Left lung (tissue), 10 donors: Measurements from ENCODE around the gene GLCCI1. TPM values are rescaled to one million over a fixed set of nuclear protein-coding genes. Genes with fewer than 3 reads are reported as not detected.
"Not testable (repeated sequence)": the region's sequence is repeated elsewhere in the genome, so short reads cannot be mapped to it uniquely, and the experiment has no call there.

Experiments
- ATAC-seq: fragments of 200-7000 bp; cut with Tn5 transposase; one replicate; pipeline ENCODE4 v1.9.1; 2020; ENCODE audit warnings: moderate library complexity
- DNase-seq, 4 donors: peaks; one replicate each; pipeline ENCODE4 v3.0.0-alpha.2; 2013 to 2020
- H3K27ac ChIP-seq, 2 donors: fragments of 200-600 bp; sonication (generic) in 1 of 2; one replicate each; pipeline versions ENCODE4 v1.5.0 to v1.8.0; 2020 to 2021
- H3K27me3 ChIP-seq, 2 donors: fragments of 200-600 bp; sonication (generic) in 1 of 2; one replicate each; pipeline versions ENCODE4 v1.5.0 to v1.8.0; 2020 to 2021
- H3K36me3 ChIP-seq, 2 donors: fragments of 200-600 bp; sonication (generic) in 1 of 2; one replicate each; pipeline versions ENCODE4 v1.5.0 to v1.8.0; 2020 to 2021
- H3K4me1 ChIP-seq, 2 donors: fragments of 200-600 bp; one replicate each; pipeline ENCODE4 v1.8.0; 2021
- H3K4me3 ChIP-seq, 2 donors: fragments of 200-600 bp; sonication (generic) in 1 of 2; one replicate each; pipeline versions ENCODE4 v1.5.0 to v1.8.0; 2020 to 2021; ENCODE audit warnings: mild to moderate bottlenecking in 1 of 2
- H3K9me3 ChIP-seq, 2 donors: fragments of 200-600 bp; sonication (generic) in 1 of 2; one replicate each; pipeline versions ENCODE4 v1.5.0 to v1.8.0; 2020 to 2021
- intact Hi-C, 2 donors: fragments of 100-400 bp; cut with DNase I; formaldehyde crosslinking; loops; one replicate each; pipeline versions ENCODE4 v1.11.2 to v1.14.2; 2022
- polyA plus RNA-seq, 6 donors: library from polyadenylated mRNA; unstranded; fragments of 120-200 nt; gene quantifications; one replicate each; pipeline ENCODE4 v1.2.1, GENCODE V29; 2013; ENCODE audit not compliant: insufficient read length in 6 of 6
- total RNA-seq, 2 donors: library from RNA; stranded (reverse); fragmentation: NEBNext Ultra II Directional; extraction: Animal tissue kit (Norgen Biotek cat#: 25700); gene quantifications; one replicate each; pipeline ENCODE4 v1.2.1, GENCODE V29; 2021
- TF ChIP-seq, protein P1 (sequence below), 2 donors: fragments of 200-600 bp; sonication (generic) in 1 of 2; IDR thresholded peaks; one replicate each; pipeline versions ENCODE4 v1.5.0 to v1.8.0; 2021; ENCODE audit warnings: antibody characterized with exemption in 2 of 2
- donor health status: DM: no; HTN: yes; CAD: no.
- donor health status: DM: no; HTN: no; CAD: no.

GLCCI1 gene
- total and polyA plus RNA-seq, 8 donors, result 25.4 to 45.2 (median 37.1) TPM

GRCh38 chr7:8085420-8085819 is 116.8 kb downstream of the GLCCI1 start:
- intact Hi-C loops, result no loop called here
- ATAC-seq (no peak), DNase-seq (no peak)

GRCh38 chr7:8086239-8086638 is 117.6 kb downstream of the GLCCI1 start:
- intact Hi-C loops, result no loop called here
- H3K27ac ChIP-seq, result no peak overlapping the region
- no peaks in the 10 kb centered on the region for H3K9me3 ChIP-seq
- H3K4me1 ChIP-seq, result no peaks in the 10 kb centered on the region
- H3K36me3 ChIP-seq, result peaks cover 0 to 21% of the 10 kb centered on the region in 2 donors
- H3K27me3 ChIP-seq, result no peaks in the 10 kb centered on the region
- ATAC-seq, result no peak
- H3K4me3 ChIP-seq, result no peak overlapping the region
- TF ChIP-seq, protein P1, sequence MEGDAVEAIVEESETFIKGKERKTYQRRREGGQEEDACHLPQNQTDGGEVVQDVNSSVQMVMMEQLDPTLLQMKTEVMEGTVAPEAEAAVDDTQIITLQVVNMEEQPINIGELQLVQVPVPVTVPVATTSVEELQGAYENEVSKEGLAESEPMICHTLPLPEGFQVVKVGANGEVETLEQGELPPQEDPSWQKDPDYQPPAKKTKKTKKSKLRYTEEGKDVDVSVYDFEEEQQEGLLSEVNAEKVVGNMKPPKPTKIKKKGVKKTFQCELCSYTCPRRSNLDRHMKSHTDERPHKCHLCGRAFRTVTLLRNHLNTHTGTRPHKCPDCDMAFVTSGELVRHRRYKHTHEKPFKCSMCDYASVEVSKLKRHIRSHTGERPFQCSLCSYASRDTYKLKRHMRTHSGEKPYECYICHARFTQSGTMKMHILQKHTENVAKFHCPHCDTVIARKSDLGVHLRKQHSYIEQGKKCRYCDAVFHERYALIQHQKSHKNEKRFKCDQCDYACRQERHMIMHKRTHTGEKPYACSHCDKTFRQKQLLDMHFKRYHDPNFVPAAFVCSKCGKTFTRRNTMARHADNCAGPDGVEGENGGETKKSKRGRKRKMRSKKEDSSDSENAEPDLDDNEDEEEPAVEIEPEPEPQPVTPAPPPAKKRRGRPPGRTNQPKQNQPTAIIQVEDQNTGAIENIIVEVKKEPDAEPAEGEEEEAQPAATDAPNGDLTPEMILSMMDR (IDR thresholded peaks at IDR 0.05), result no peak
- no peak for DNase-seq

More at GRCh38 chr7:8085420-8085819, 116.8 kb downstream of the GLCCI1 start:
- H3K4me1 ChIP-seq, result no peaks in the 10 kb centered on the region
- TF ChIP-seq, protein P1 (IDR thresholded peaks at IDR 0.05), result no peak
- no peak overlapping the region for H3K4me3 ChIP-seq
- H3K27ac ChIP-seq, result no peak overlapping the region
- H3K36me3 ChIP-seq, result peaks cover 0 to 21% of the 10 kb centered on the region in 2 donors
- H3K9me3 ChIP-seq, result no peaks in the 10 kb centered on the region
- no peaks in the 10 kb centered on the region for H3K27me3 ChIP-seq

DNA sequence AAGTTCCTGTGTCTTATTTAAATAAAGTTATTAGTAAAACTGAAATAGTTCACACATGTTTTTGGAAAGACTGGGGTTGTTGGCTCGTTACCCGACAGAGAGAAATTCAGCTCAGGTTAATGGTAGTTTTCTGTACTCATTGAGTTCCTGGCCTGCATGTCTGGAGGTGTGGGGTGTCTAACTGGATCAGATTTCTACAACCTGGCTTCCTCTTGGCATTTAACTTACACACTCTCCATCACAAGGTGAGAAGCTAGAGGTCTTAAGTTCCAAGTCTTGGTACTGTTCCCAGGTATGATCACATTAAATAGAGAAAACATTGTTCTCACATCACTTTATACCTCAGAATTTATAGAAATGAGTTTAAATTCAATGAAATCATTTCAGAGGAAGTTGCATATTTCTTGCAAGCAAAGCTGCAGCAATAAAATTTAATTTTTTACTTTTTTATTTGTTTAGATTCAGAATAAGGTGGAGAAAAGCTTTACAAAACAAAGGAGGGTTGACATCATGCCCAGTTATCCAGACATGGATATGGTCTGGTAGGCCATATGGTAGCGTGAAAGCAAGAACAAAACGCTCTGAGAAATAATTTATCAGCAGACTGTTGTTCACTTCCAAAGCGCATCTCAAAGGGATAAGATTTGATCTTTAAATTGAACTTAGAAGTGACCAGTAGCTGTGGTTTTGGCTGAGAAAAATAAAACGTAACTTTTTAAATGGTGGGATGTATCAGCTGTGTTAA is 120.6 kb downstream of the GLCCI1 start:
- intact Hi-C loops, result no loop called here
- no peak for DNase-seq
- ATAC-seq, result no peak
- no peak overlapping the region for H3K4me3 ChIP-seq
- H3K36me3 ChIP-seq, result peaks cover 0 to 21% of the 10 kb centered on the region in 2 donors
- TF ChIP-seq, protein P1 (IDR thresholded peaks at IDR 0.05), result no peak
- no peak overlapping the region for H3K27ac ChIP-seq
- H3K4me1 ChIP-seq, result no peaks in the 10 kb centered on the region
- H3K27me3 ChIP-seq, result no peaks in the 10 kb centered on the region
- no peaks in the 10 kb centered on the region for H3K9me3 ChIP-seq

- Histone ChIP-seq H3K27me3 (no peaks in the 10 kb centered on the region), H3K4me1 (no peaks in the 10 kb centered on the region), H3K27ac (no peak overlapping the region), H3K36me3 (no peaks in the 10 kb centered on the region), H3K9me3 (no peaks in the 10 kb centered on the region), H3K4me3 (no peak overlapping the region)
- intact Hi-C loops, result no loop called here
- ATAC-seq (no peak), DNase-seq (no peak)
- TF ChIP-seq, protein P1 (IDR thresholded peaks at IDR 0.05), result no peak
Measured at GRCh38 chr7:8092140-8092539, 123.5 kb downstream of the GLCCI1 start.

DNA sequence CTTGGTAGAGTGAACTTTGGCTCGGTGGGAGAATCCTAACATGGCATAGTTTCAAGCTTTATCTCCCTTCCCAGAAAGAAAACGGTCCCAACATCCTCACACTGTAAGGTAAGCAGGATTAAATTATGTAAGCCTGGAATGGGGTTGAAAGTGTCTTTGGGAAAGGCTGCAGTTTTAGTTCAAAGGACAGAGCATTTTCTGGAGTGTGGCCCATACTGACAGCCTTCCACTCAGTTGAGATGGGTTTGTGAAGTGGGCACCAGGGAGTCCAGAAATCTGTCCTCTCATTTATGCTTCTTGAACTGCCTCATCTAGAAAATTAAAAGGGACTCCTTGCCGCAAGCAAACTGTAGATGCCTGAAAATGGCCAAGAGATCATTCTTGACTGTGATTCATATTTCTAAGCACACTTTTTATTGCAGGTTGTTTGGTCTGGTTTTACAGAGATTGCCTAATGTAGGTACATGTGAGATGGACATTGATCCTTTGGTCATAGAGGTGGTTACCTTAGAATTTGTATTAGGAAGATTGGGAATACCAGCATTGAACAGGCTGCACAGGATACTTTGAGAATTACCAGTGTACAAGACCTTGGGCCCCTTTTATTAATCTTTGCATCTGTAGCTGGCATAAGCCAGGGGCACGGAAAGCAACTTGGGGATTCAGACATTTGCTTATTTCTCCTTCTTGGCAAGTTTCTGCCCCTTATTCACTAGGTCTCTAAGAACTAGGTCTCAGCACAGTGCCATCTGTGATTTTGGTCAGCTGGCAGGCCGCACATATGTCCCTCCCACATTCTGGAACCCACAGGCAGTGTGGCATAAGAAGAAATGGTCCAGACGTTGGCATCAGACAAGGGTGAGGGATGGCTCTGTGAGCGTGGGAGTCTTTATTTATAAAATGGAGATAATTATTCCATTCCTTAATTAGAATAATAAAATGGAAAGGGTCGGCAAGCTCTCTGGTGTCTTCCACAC is 125.9 kb downstream of the GLCCI1 start:
- no peaks in the 10 kb centered on the region for H3K36me3 ChIP-seq
- no peak for ATAC-seq
- no peak for DNase-seq
- no peaks in the 10 kb centered on the region for H3K4me1 ChIP-seq
- no peak overlapping the region for H3K27ac ChIP-seq
- TF ChIP-seq, protein P1 (IDR thresholded peaks at IDR 0.05), result no peak
- intact Hi-C loops, result no loop called here
- no peaks in the 10 kb centered on the region for H3K27me3 ChIP-seq
- peaks cover 0 to 2% of the 10 kb centered on the region in 2 donors for H3K9me3 ChIP-seq
- H3K4me3 ChIP-seq, result no peak overlapping the region

DNA sequence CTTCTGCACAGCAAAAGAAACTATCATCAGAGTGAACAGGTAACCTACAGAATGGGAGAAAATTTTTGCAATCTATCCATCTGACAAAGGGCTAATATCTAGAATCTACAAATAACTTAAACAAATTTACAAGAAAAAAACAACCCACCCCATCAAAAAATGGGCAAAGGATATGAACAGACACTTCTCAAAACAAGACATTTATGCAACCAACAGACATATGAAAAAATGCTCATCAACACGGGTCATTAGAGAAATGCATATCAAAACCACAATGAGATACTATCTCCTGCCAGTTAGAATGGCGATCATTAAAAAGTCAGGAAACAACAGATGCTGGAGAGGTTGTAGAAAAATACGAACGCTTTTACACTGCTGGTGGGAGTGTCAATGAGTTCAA is 132.7 kb downstream of the GLCCI1 start:
- DNase-seq, intact Hi-C loops, ATAC-seq: not testable (repeated sequence)

More for the DNA sequence above, 132.7 kb downstream of the GLCCI1 start:
- not testable (repeated sequence) for H3K27ac ChIP-seq, H3K4me1 ChIP-seq, H3K27me3 ChIP-seq, H3K36me3 ChIP-seq, H3K4me3 ChIP-seq
- H3K9me3 ChIP-seq, result peaks cover 0 to 22% of the 10 kb centered on the region in 2 donors
